PC-9 (cell line): ENCODE results near the gene HECTD1. TPM values are rescaled to one million over a fixed set of nuclear protein-coding genes. Genes with fewer than 3 reads are reported as not detected.

Experiments
- BruUV-seq: library from RNA; stranded (reverse); fragments of 400-500 nt; replicated peaks from 2 replicates; lab custom pipeline; 2021; lab: Mats Ljungman, UMichigan
- CTCF ChIA-PET: fragments of 300-600 bp; sonication (Branson Sonifier 250); formaldehyde crosslinking; loops from one replicate; lab custom pipeline; 2022; ENCODE audit warnings: antibody characterized with exemption; lab: Charles Lee
- POLR2A ChIA-PET: fragments of 300-600 bp; sonication (Branson Sonifier 250); formaldehyde crosslinking; loops from one replicate; lab custom pipeline; 2022; ENCODE audit warnings: antibody characterized with exemption; ENCODE audit not compliant: unreplicated experiment; lab: Charles Lee
- DNase-seq, 2 experiments: peaks; one replicate each; pipeline versions ENCODE4 v3.0.0 to v3.0.0-alpha.2; 2015 to 2022; ENCODE audit warnings: mixed read lengths in 1 of 2
- H2AFZ ChIP-seq: fragments of 200-600 bp; sonication (generic); 2 replicates; pipeline ENCODE4 v1.8.1; 2017; ENCODE audit warnings: antibody characterized with exemption
- H3F3A ChIP-seq: fragments of 200-600 bp; sonication (generic); 2 replicates; pipeline ENCODE4 v1.8.1; 2017; ENCODE audit warnings: antibody characterized with exemption, mild to moderate bottlenecking, low read depth; ENCODE audit not compliant: insufficient read depth
- H3K27ac ChIP-seq: fragments of 200-600 bp; sonication (generic); 2 replicates; pipeline ENCODE4 v1.6.1; 2016; ENCODE audit warnings: mixed run types
- H3K27me3 ChIP-seq: fragments of 200-600 bp; sonication (generic); 2 replicates; pipeline ENCODE4 v1.6.1; 2016; ENCODE audit warnings: low read depth, mixed run types; ENCODE audit not compliant: insufficient read depth
- H3K36me3 ChIP-seq: fragments of 200-600 bp; sonication (generic); 2 replicates; pipeline ENCODE4 v1.6.1; 2016; ENCODE audit warnings: low read depth, mixed run types
- H3K4me1 ChIP-seq: fragments of 200-600 bp; sonication (generic); replicated peaks from 2 replicates; pipeline ENCODE4 v1.6.1; 2016; ENCODE audit warnings: mixed run types; ENCODE audit not compliant: insufficient read depth
- H3K4me2 ChIP-seq: fragments of 200-600 bp; sonication (generic); 2 replicates; pipeline ENCODE4 v1.6.1; 2017; ENCODE audit warnings: mixed run types
- H3K4me3 ChIP-seq: fragments of 200-600 bp; sonication (generic); 2 replicates; pipeline ENCODE4 v1.6.1; 2016; ENCODE audit warnings: mixed run types
- H3K79me2 ChIP-seq: fragments of 200-600 bp; sonication (generic); 2 replicates; pipeline ENCODE4 v1.6.1; 2017; ENCODE audit warnings: low read depth, mixed run types
- H3K9me2 ChIP-seq: fragments of 200-600 bp; sonication (generic); 2 replicates; pipeline ENCODE4 v1.8.1; 2017; ENCODE audit warnings: mild to moderate bottlenecking; ENCODE audit not compliant: insufficient read depth
- H3K9me3 ChIP-seq: fragments of 200-600 bp; sonication (generic); 2 replicates; pipeline ENCODE4 v1.8.1; 2016; ENCODE audit warnings: low read depth; ENCODE audit not compliant: insufficient read depth
- H4K20me1 ChIP-seq: fragments of 200-600 bp; sonication (generic); 2 replicates; pipeline ENCODE4 v1.8.1; 2017; ENCODE audit not compliant: insufficient read depth
- EZH2 ChIP-seq: fragments of 200-600 bp; sonication (generic); IDR thresholded peaks from 2 replicates; pipeline ENCODE4 v1.8.0; 2017; ENCODE audit warnings: antibody characterized with exemption, low read depth
- intact Hi-C: fragments of 100-400 bp; cut with micrococcal nuclease; formaldehyde crosslinking; loops from one replicate; pipeline ENCODE4 v1.10.0; 2022; ENCODE audit not compliant: unreplicated experiment
- total RNA-seq: library from RNA; stranded (reverse); gene quantifications from 2 replicates; pipeline ENCODE4 v1.2.3, GENCODE V29; 2021
- TF ChIP-seq, protein P1 (sequence below): fragments of 200-600 bp; sonication (generic); conservative IDR thresholded peaks from 2 replicates; pipeline ENCODE4 v1.6.1; 2017; ENCODE audit warnings: mixed run types, antibody characterized with exemption, mild to moderate bottlenecking, moderate library complexity

Gene HECTD1
- total RNA-seq, 1 experiment from 2014 or later: 93.9 TPM

DNA sequence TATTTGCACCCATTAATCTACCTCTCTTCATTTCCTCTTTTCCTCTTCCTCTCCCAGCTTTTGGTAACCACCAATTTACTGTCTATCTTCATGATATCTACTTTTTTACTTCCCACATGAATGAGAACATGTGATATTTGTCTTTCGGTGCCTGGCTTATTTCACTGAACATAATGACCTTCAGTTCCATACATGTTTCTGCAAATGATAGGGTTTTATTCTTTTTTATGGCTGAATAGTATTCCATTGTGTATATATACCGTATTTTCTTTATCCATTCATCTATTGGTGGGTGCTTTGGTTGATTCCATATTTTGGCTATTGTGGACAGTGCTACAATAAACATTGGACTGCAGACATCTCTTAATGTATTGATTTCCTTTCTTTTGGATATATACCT is 132.4 kb downstream of the HECTD1 start:
- BruUV-seq: no TSS peak
- Histone ChIP-seq H3K27ac (no peak overlapping the region), H2AFZ (no peak overlapping the region), H3K4me3 (no peak overlapping the region), H3K79me2 (no peaks in the 10 kb centered on the region), H3K4me2 (no peak overlapping the region), H3F3A (no peaks in the 10 kb centered on the region), H3K9me2 (no peaks in the 10 kb centered on the region), H4K20me1 (no peaks in the 10 kb centered on the region), H3K4me1 (0 out of 2 replicates have a peak, but pooled peaks cover 4% of the 10 kb centered on the region), H3K36me3 (no peaks in the 10 kb centered on the region), H3K27me3 (no peaks in the 10 kb centered on the region), H3K9me3 (no peaks in the 10 kb centered on the region)
- no peak for TF ChIP-seq EZH2
- TF ChIP-seq, protein P1, sequence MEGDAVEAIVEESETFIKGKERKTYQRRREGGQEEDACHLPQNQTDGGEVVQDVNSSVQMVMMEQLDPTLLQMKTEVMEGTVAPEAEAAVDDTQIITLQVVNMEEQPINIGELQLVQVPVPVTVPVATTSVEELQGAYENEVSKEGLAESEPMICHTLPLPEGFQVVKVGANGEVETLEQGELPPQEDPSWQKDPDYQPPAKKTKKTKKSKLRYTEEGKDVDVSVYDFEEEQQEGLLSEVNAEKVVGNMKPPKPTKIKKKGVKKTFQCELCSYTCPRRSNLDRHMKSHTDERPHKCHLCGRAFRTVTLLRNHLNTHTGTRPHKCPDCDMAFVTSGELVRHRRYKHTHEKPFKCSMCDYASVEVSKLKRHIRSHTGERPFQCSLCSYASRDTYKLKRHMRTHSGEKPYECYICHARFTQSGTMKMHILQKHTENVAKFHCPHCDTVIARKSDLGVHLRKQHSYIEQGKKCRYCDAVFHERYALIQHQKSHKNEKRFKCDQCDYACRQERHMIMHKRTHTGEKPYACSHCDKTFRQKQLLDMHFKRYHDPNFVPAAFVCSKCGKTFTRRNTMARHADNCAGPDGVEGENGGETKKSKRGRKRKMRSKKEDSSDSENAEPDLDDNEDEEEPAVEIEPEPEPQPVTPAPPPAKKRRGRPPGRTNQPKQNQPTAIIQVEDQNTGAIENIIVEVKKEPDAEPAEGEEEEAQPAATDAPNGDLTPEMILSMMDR: no peak
- intact Hi-C loops: no loop called here
- no peak for DNase-seq
- POLR2A ChIA-PET: no interaction called here
- CTCF ChIA-PET: no interaction called here

- POLR2A ChIA-PET: no interaction called here
- Histone ChIP-seq H3K9me2 (no peaks in the 10 kb centered on the region), H2AFZ (no peak overlapping the region), H3K27me3 (no peaks in the 10 kb centered on the region), H4K20me1 (no peaks in the 10 kb centered on the region), H3K4me2 (no peak overlapping the region), H3K79me2 (no peaks in the 10 kb centered on the region), H3K36me3 (no peaks in the 10 kb centered on the region), H3K4me1 (no peaks in the 10 kb centered on the region), H3K9me3 (no peaks in the 10 kb centered on the region), H3K4me3 (no peak overlapping the region), H3K27ac (no peak overlapping the region), H3F3A (no peaks in the 10 kb centered on the region)
- intact Hi-C loops: no loop called here
- CTCF ChIA-PET: no interaction called here
- TF ChIP-seq, protein P1: no peak
- TF ChIP-seq EZH2: no peak
- no peak for DNase-seq
- BruUV-seq: no TSS peak
Measured at GRCh38 chr14:31071151-31071550, 136.4 kb downstream of the HECTD1 start.

GRCh38 chr14:31070431-31070830 is 137.2 kb downstream of the HECTD1 start:
- DNase-seq: peak; percentile 48 to 51
- Histone ChIP-seq H3K4me2 (no peak overlapping the region), H3K36me3 (no peaks in the 10 kb centered on the region), H3K9me2 (no peaks in the 10 kb centered on the region), H3K27me3 (no peaks in the 10 kb centered on the region), H3K9me3 (no peaks in the 10 kb centered on the region), H3F3A (no peaks in the 10 kb centered on the region), H3K79me2 (no peaks in the 10 kb centered on the region), H2AFZ (no peak overlapping the region), H3K27ac (no peak overlapping the region), H4K20me1 (no peaks in the 10 kb centered on the region), H3K4me3 (no peak overlapping the region), H3K4me1 (no peaks in the 10 kb centered on the region)
- TF ChIP-seq, protein P1: no peak
- no peak for TF ChIP-seq EZH2
- ChIA-PET POLR2A (interaction anchor here (0.6 kb wide), 1 partner anchor 45 kb away, joined by 15 read pairs; no protein-coding TSS in a partner anchor), CTCF (no interaction called here)
- intact Hi-C loops: no loop called here
- no TSS peak for BruUV-seq
